Stimulated activated CD8-positive, alpha-beta memory T cell treated with anti-CD3 and anti-CD28 coated beads, Interleukin-7, amount 100 ng/mL, for 48 hours (primary cell): ENCODE data around the gene AP1B1.
"Not testable (repeated sequence)": the region's sequence is repeated elsewhere in the genome, so short reads cannot be mapped to it uniquely, and the experiment has no call there.

Source experiments
- DNase-seq, 2 donors: peaks; one replicate each; pipeline ENCODE4 v3.0.0-alpha.2; 2020; ENCODE audit warnings: low read depth in 1 of 2; ENCODE audit errors: extremely low read depth in 1 of 2

The AP1B1 gene

GRCh38 chr22:29387921-29388758, at the start of gene AP1B1:
TSS of gene AP1B1 (minus strand) at chr22:29388570. CDS start at chr22:29367243, 21,327 bp downstream.
- DNase-seq = peak; percentile 91 to 95

GRCh38 chr22:29435236-29436136, 47.1 kb upstream of the AP1B1 start:
- no peak for DNase-seq

GRCh38 chr22:29434288-29434687, 45.9 kb upstream of the AP1B1 start:
- DNase-seq = no peak

GRCh38 chr22:29433856-29434255, 45.5 kb upstream of the AP1B1 start:
- DNase-seq = no peak

- DNase-seq = no peak
Measured at GRCh38 chr22:29431986-29432385, 43.6 kb upstream of the AP1B1 start.

- DNase-seq = no peak
Measured at GRCh38 chr22:29427176-29427760, 38.9 kb upstream of the AP1B1 start.

GRCh38 chr22:29426476-29426875, 38.1 kb upstream of the AP1B1 start:
- DNase-seq = no peak

- not testable (repeated sequence) for DNase-seq
Measured at GRCh38 chr22:29418704-29419103, 30.3 kb upstream of the AP1B1 start.

- DNase-seq = peak; percentile 21 to 44
Measured at GRCh38 chr22:29414951-29415591, 26.7 kb upstream of the AP1B1 start.

- DNase-seq = not testable (repeated sequence)
Measured at GRCh38 chr22:29412772-29413171, 24.4 kb upstream of the AP1B1 start.

- not testable (repeated sequence) for DNase-seq
Measured at GRCh38 chr22:29411569-29412211, 23.3 kb upstream of the AP1B1 start.

- DNase-seq = no peak
Measured at GRCh38 chr22:29408940-29409339, 20.6 kb upstream of the AP1B1 start.

GRCh38 chr22:29401538-29401937, 13.2 kb upstream of the AP1B1 start:
- not testable (repeated sequence) for DNase-seq

- no peak for DNase-seq
Measured at GRCh38 chr22:29400576-29400975, 12.2 kb upstream of the AP1B1 start.

GRCh38 chr22:29397791-29398190, 9.4 kb upstream of the AP1B1 start:
- no peak for DNase-seq

GRCh38 chr22:29396126-29396525, 7.8 kb upstream of the AP1B1 start:
- DNase-seq = no peak

GRCh38 chr22:29394931-29395581, 6.7 kb upstream of the AP1B1 start:
- peak; percentile 18 to 29 for DNase-seq

GRCh38 chr22:29393019-29393608, 4.7 kb upstream of the AP1B1 start:
- DNase-seq = no peak

GRCh38 chr22:29391546-29391945, 3.2 kb upstream of the AP1B1 start:
- DNase-seq = no peak
